HUES64 (cell line): ENCODE measurements around the gene GTF2F2.
A peak's percentile ranks its signal among the peaks of the same experiment; 100 is the strongest.

Experiments used
- H3K27ac ChIP-seq: 2 replicates; pipeline ENCODE4 v1.7.0; 2013; ENCODE audit warnings: low read depth, low read length, inconsistent platforms
- H3K27me3 ChIP-seq: 2 replicates; pipeline ENCODE4 v1.6.1; 2013; ENCODE audit warnings: mild to moderate bottlenecking, low read length; ENCODE audit not compliant: insufficient read depth
- H3K36me3 ChIP-seq: 2 replicates; pipeline ENCODE4 v1.6.1; 2013; ENCODE audit warnings: mild to moderate bottlenecking, low read length; ENCODE audit not compliant: insufficient read depth
- H3K4me1 ChIP-seq: 2 replicates; pipeline ENCODE4 v1.6.1; 2013; ENCODE audit warnings: mild to moderate bottlenecking, low read length, moderate library complexity; ENCODE audit not compliant: insufficient read depth
- H3K4me3 ChIP-seq: 2 replicates; pipeline ENCODE4 v1.5.1; 2013; ENCODE audit warnings: mild to moderate bottlenecking, low read length, moderate library complexity
- H3K9ac ChIP-seq: 2 replicates; pipeline ENCODE4 v1.6.1; 2013; ENCODE audit warnings: mild to moderate bottlenecking, low read depth, low read length
- H3K9me3 ChIP-seq: 2 replicates; pipeline ENCODE4 v1.6.1; 2013; ENCODE audit warnings: low read depth, low read length; ENCODE audit not compliant: insufficient read depth
- WGBS: fragments of 150-250, 120-280 bp; methylation state at CpG from one replicate; pipeline ENCODE4 v1.1.7; 2013; ENCODE audit warnings: missing lambda C conversion rate; 5-methylcytosine and 5-hydroxymethylcytosine counted together

The GTF2F2 gene

GRCh38 chr13:45303866-45304265 is 183.6 kb downstream of the GTF2F2 start:
- H3K9me3 ChIP-seq, result no peaks in the 10 kb centered on the region
- no peaks in the 10 kb centered on the region for H3K36me3 ChIP-seq
- H3K27me3 ChIP-seq, result no peaks in the 10 kb centered on the region
- no peak overlapping the region for H3K4me3 ChIP-seq
- H3K9ac ChIP-seq, result no peak overlapping the region
- WGBS, result 94% methylated on average over 5 of the region's 5 CpGs
- peaks cover 15% of the 10 kb centered on the region for H3K4me1 ChIP-seq
- H3K27ac ChIP-seq, result no peak overlapping the region

- 89% methylated on average over 5 of the region's 5 CpGs for WGBS
- no peaks in the 10 kb centered on the region for H3K27me3 ChIP-seq
- no peak overlapping the region for H3K27ac ChIP-seq
- no peaks in the 10 kb centered on the region for H3K9me3 ChIP-seq
- H3K36me3 ChIP-seq, result no peaks in the 10 kb centered on the region
- H3K4me1 ChIP-seq, result peaks cover 20% of the 10 kb centered on the region
- no peak overlapping the region for H3K9ac ChIP-seq
- no peak overlapping the region for H3K4me3 ChIP-seq
Measured at GRCh38 chr13:45305079-45305478, 184.8 kb downstream of the GTF2F2 start.

GRCh38 chr13:45306966-45307365 is 186.7 kb downstream of the GTF2F2 start:
- Histone ChIP-seq H3K9ac (no peak overlapping the region), H3K27ac (no peak overlapping the region), H3K27me3 (peaks cover 2% of the 10 kb centered on the region; the same call in 1 of the 2 replicates), H3K36me3 (no peaks in the 10 kb centered on the region), H3K4me3 (no peak overlapping the region), H3K9me3 (no peaks in the 10 kb centered on the region), H3K4me1 (peaks cover 28% of the 10 kb centered on the region)

GRCh38 chr13:45310341-45311131 is 190.2 kb downstream of the GTF2F2 start:
- no peaks in the 10 kb centered on the region for H3K36me3 ChIP-seq
- H3K9me3 ChIP-seq, result no peaks in the 10 kb centered on the region
- H3K4me1 ChIP-seq, result peaks cover 17% of the 10 kb centered on the region
- H3K27me3 ChIP-seq, result peaks cover 3% of the 10 kb centered on the region; the same call in 1 of the 2 replicates
- 0 out of 2 replicates have a peak overlapping the region, but pooled peaks have one; percentile 1 for H3K9ac ChIP-seq
- H3K4me3 ChIP-seq, result peak overlapping the region; percentile 59
- peak overlapping the region; percentile 41; the same call in 1 of the 2 replicates for H3K27ac ChIP-seq
- 36% methylated on average over 15 of the region's 15 CpGs for WGBS

- Histone ChIP-seq H3K4me3 (no peak overlapping the region), H3K27ac (no peak overlapping the region), H3K4me1 (peaks cover 8% of the 10 kb centered on the region), H3K9ac (no peak overlapping the region), H3K36me3 (no peaks in the 10 kb centered on the region), H3K9me3 (no peaks in the 10 kb centered on the region), H3K27me3 (peaks cover 3% of the 10 kb centered on the region; the same call in 1 of the 2 replicates)
- 93% methylated on average over 9 of the region's 10 CpGs for WGBS
Measured at GRCh38 chr13:45314822-45315221, 194.5 kb downstream of the GTF2F2 start.

GRCh38 chr13:45315520-45316167 is 195.3 kb downstream of the GTF2F2 start:
- Histone ChIP-seq H3K4me1 (peaks cover 3% of the 10 kb centered on the region), H3K9ac (no peak overlapping the region)
- WGBS, result 90% methylated on average over 11 of the region's 11 CpGs

GRCh38 chr13:45316338-45316737 is 196.0 kb downstream of the GTF2F2 start:
- no peaks in the 10 kb centered on the region for H3K36me3 ChIP-seq
- H3K4me3 ChIP-seq, result no peak overlapping the region
- H3K27me3 ChIP-seq, result peaks cover 3% of the 10 kb centered on the region; the same call in 1 of the 2 replicates
- no peaks in the 10 kb centered on the region for H3K4me1 ChIP-seq
- H3K27ac ChIP-seq, result no peak overlapping the region
- no peak overlapping the region for H3K9ac ChIP-seq
- no peaks in the 10 kb centered on the region for H3K9me3 ChIP-seq
- WGBS, result 73% methylated on average over 3 of the region's 6 CpGs

More at GRCh38 chr13:45315520-45316167, 195.3 kb downstream of the GTF2F2 start:
- Histone ChIP-seq H3K9me3 (no peaks in the 10 kb centered on the region), H3K27ac (no peak overlapping the region), H3K27me3 (peaks cover 3% of the 10 kb centered on the region; the same call in 1 of the 2 replicates), H3K36me3 (no peaks in the 10 kb centered on the region), H3K4me3 (no peak overlapping the region)

GRCh38 chr13:45316996-45317395 is 196.7 kb downstream of the GTF2F2 start:
- Histone ChIP-seq H3K9me3 (no peaks in the 10 kb centered on the region), H3K36me3 (no peaks in the 10 kb centered on the region), H3K27ac (no peak overlapping the region), H3K4me1 (no peaks in the 10 kb centered on the region), H3K9ac (no peak overlapping the region), H3K27me3 (peaks cover under 1% of the 10 kb centered on the region; the same call in 1 of the 2 replicates), H3K4me3 (no peak overlapping the region)
- WGBS, result 83% methylated on average over 4 of the region's 5 CpGs

- Histone ChIP-seq H3K36me3 (no peaks in the 10 kb centered on the region), H3K9me3 (no peaks in the 10 kb centered on the region), H3K4me3 (no peak overlapping the region), H3K9ac (no peak overlapping the region), H3K4me1 (no peaks in the 10 kb centered on the region), H3K27me3 (no peaks in the 10 kb centered on the region), H3K27ac (no peak overlapping the region)
- WGBS, result 86% methylated on average over 4 of the region's 4 CpGs
Measured at GRCh38 chr13:45320876-45321629, 200.7 kb downstream of the GTF2F2 start.

GRCh38 chr13:45325806-45326205 is 205.5 kb downstream of the GTF2F2 start:
- Histone ChIP-seq H3K9me3 (no peaks in the 10 kb centered on the region), H3K4me1 (no peaks in the 10 kb centered on the region), H3K27me3 (no peaks in the 10 kb centered on the region), H3K36me3 (no peaks in the 10 kb centered on the region), H3K4me3 (no peak overlapping the region), H3K9ac (no peak overlapping the region), H3K27ac (no peak overlapping the region)
- WGBS, result 83% methylated on average over 4 of the region's 4 CpGs
